Activated naive CD4-positive, alpha-beta T cell treated with anti-CD3 and anti-CD28 coated beads, Interleukin-2, amount 10 ng/mL, durations not matched to agents 7 days and 5 days (primary cell): ENCODE data around the gene RFX2.

Experiments used
- CTCF ChIA-PET: fragments of 350-600 bp; sonication (Branson Sonifier 250); formaldehyde crosslinking; loops from one replicate; lab custom pipeline; 2021; ENCODE audit warnings: antibody characterized with exemption; lab: Charles Lee
- DNase-seq: peaks from one replicate; pipeline ENCODE4 v3.0.0-alpha.2; 2020
- H3K27ac Mint-ChIP-seq: one replicate; pipeline ENCODE4 v1.8.0; 2021; ENCODE audit warnings: mild to moderate bottlenecking, moderate library complexity, mixed read lengths
- H3K27me3 Mint-ChIP-seq: one replicate; pipeline ENCODE4 v1.8.0; 2021; ENCODE audit warnings: mild to moderate bottlenecking, mixed read lengths
- H3K36me3 Mint-ChIP-seq: one replicate; pipeline ENCODE4 v1.8.0; 2021; ENCODE audit warnings: mixed read lengths
- H3K4me1 Mint-ChIP-seq: one replicate; pipeline ENCODE4 v1.8.0; 2021; ENCODE audit warnings: mixed read lengths
- H3K4me3 Mint-ChIP-seq: one replicate; pipeline ENCODE4 v1.8.0; 2021; ENCODE audit warnings: mild to moderate bottlenecking, moderate library complexity, mixed read lengths
- H3K9me3 Mint-ChIP-seq: one replicate; pipeline ENCODE4 v1.8.0; 2021; ENCODE audit warnings: mixed read lengths

The RFX2 gene

DNA sequence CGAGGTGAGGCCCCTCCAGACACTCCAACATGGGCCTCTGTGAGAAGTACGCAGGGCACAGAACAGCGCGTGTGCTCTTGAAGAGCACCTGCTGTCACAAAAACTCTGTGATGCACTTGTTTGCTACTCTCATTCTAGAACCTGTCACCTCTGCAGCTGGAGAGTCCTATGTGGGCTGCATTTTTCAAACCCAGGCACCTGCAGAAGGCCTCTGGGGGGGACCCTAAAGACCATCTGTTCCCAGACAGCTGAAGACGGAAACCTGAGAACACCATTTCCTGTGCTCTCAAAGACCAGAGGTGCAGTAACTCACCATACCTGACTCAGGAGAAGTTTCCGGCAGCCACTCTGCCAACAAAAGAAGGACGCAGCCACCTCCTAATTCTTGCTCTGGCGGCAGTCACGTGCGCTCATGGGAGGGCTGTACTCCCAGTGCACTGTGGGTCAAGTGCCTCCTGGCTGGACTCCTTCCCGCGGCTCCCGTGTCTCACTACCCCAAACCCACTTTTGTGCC lies 160.5 kb downstream of the RFX2 start:
- Mint-ChIP-seq H3K4me1 (peaks cover 81% of the 10 kb centered on the region), H3K36me3 (peaks cover 53% of the 10 kb centered on the region), H3K9me3 (no peaks in the 10 kb centered on the region), H3K27ac (peak overlapping the region; percentile 97), H3K27me3 (no peaks in the 10 kb centered on the region), H3K4me3 (peak overlapping the region; percentile 59)
- peak; percentile 65 for DNase-seq
- CTCF ChIA-PET, result interaction anchor here (1.1 to 2.8 kb wide), 3 partner anchors 12 to 25 kb away, joined by 3 to 13 read pairs (median 3); no protein-coding TSS in a partner anchor

DNA sequence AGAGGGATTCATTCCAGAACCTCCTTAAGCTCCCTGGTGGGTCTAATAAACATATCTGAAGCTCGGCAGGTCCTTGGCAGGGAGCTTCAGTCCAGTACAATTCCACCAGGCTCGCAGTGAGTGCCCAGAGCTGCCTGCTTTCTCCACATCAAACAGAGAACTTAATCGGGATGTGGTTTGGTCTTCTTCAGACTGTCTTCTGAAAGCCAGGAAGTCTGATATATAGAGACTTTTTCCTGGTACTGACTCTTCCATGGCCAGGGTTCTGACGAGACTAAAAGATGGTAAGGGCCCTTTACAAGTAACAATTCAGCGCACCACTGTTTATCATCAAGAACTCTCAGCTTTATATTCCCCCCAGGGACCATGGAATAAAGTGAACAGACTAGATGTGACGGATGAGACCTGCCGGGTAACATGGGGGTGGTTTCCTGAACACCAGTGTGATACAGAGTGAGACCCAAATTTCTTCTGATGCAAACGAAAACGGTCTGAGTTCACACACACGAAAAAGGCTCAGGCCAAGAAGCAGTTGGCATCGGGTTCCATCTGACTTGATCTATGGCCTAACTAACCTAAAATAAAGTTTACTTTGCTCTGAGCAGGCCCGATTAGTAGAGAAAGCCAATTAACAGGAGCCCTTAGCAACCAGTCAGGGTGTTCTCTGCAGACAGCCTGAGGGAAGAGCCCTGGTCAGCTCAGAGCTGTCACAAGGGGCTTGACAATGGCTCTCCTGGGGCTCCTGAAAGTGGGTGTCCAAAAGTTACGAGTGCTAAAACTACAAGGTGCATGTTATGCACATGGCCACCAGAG lies 161.3 kb downstream of the RFX2 start:
- peak overlapping the region; percentile 50 for H3K4me3 Mint-ChIP-seq

DNA sequence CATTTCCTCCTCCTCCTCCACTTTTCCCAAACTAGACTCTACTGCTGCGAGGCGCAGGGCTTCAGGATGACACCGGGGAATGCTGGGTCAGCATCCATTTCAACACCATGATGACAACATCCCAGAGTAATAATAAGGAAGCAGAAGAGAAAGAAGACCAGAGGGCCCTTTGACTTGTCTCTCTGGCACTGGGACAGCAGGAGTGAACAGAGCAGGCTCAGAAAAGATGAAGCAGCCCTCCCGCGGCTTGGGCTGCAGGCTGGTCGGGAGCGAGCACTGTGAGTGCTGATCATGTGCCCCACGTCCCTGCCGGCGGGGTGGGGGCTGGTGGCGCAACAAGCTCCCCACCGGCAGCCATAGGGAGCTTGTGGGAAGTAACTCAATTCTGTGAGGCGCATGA lies 162.9 kb downstream of the RFX2 start:
- CTCF ChIA-PET, result interaction anchor here (0.7 to 2.8 kb wide), 2 partner anchors 11 to 21 kb away, joined by 3 to 13 read pairs; no protein-coding TSS in a partner anchor
- Mint-ChIP-seq H3K9me3 (no peaks in the 10 kb centered on the region), H3K4me3 (no peak overlapping the region), H3K27ac (peak overlapping the region; percentile 80), H3K4me1 (peaks cover 57% of the 10 kb centered on the region), H3K36me3 (peaks cover 37% of the 10 kb centered on the region), H3K27me3 (no peaks in the 10 kb centered on the region)
- DNase-seq, result no peak

More for the DNA sequence above, 161.3 kb downstream of the RFX2 start:
- Mint-ChIP-seq H3K36me3 (peaks cover 47% of the 10 kb centered on the region), H3K9me3 (no peaks in the 10 kb centered on the region), H3K27me3 (no peaks in the 10 kb centered on the region), H3K27ac (peak overlapping the region; percentile 97), H3K4me1 (peaks cover 72% of the 10 kb centered on the region)
- CTCF ChIA-PET, result interaction anchor here (0.5 to 2.8 kb wide), 4 partner anchors 19 to 578 kb away, joined by 3 to 13 read pairs (median 4); no protein-coding TSS in a partner anchor
- no peak for DNase-seq

DNA sequence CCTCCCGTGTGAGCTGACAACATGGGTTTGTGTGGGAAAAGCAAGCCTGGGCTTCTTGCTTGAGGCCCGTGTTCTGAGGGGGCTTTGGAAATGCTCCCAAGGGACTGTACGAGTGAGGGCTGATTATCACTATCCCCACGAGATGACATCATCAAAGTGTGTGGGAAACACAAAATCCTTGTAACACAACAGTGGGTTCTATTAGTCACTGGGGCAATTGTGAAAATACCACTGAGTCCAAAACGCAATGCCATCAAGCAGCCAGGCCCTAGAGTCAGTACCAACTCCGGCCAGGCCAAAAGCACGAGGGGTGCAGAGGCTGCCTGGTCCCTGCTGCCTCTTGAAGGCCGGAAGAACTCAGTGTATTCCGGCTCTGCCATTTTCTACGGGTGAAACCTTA lies 166.7 kb downstream of the RFX2 start:
- Mint-ChIP-seq H3K27me3 (no peaks in the 10 kb centered on the region), H3K27ac (no peak overlapping the region), H3K4me1 (peaks cover 19% of the 10 kb centered on the region), H3K36me3 (peaks cover 22% of the 10 kb centered on the region), H3K9me3 (no peaks in the 10 kb centered on the region), H3K4me3 (no peak overlapping the region)
- CTCF ChIA-PET, result interaction anchor here (0.9 to 1.2 kb wide), 2 partner anchors 24 to 275 kb away, joined by 3 to 4 read pairs; no protein-coding TSS in a partner anchor
- no peak for DNase-seq
